Mesenchymal stem cell (in vitro differentiated cells and primary cell): ENCODE measurements around the gene PSTPIP1.

Source experiments
- DNase-seq: peaks from one replicate; pipeline ENCODE4 v3.0.0-alpha.2; 2013
- H2AFZ ChIP-seq: one replicate; pipeline ENCODE4 v1.6.1; 2013; ENCODE audit warnings: low read depth, mild to moderate bottlenecking, control low read depth, inconsistent platforms, low read length, moderate library complexity
- H2AK5ac ChIP-seq: 2 replicates; pipeline ENCODE4 v1.6.1; 2013; ENCODE audit warnings: low read length, moderate library complexity, mild to moderate bottlenecking, inconsistent platforms; ENCODE audit not compliant: severe bottlenecking
- H2BK120ac ChIP-seq: one replicate; pipeline ENCODE4 v1.6.1; 2013; ENCODE audit warnings: low read depth, mild to moderate bottlenecking, inconsistent platforms, low read length, moderate library complexity
- H2BK12ac ChIP-seq, 2 experiments: one replicate each; pipeline ENCODE4 v1.6.1; 2013; ENCODE audit warnings: inconsistent platforms in 2 of 2, low read length in 2 of 2, mild to moderate bottlenecking in 2 of 2, moderate library complexity in 2 of 2, control low read depth in 1 of 2
- H2BK15ac ChIP-seq: one replicate; pipeline ENCODE4 v1.6.1; 2013; ENCODE audit warnings: mild to moderate bottlenecking, low read depth, inconsistent platforms; ENCODE audit not compliant: poor library complexity, severe bottlenecking
- H2BK5ac ChIP-seq: 2 replicates; pipeline ENCODE4 v1.6.1; 2013; ENCODE audit warnings: low read depth, mild to moderate bottlenecking, low read length, control low read depth, inconsistent platforms; ENCODE audit not compliant: poor library complexity, severe bottlenecking
- H3K14ac ChIP-seq, 2 experiments: one replicate each; pipeline ENCODE4 v1.6.1; 2013; ENCODE audit warnings: inconsistent platforms in 2 of 2, low read length in 2 of 2, control low read depth in 1 of 2, mild to moderate bottlenecking in 1 of 2, moderate library complexity in 1 of 2
- H3K18ac ChIP-seq, 2 experiments: one replicate each; pipeline ENCODE4 v1.6.1; 2013; ENCODE audit warnings: inconsistent platforms in 2 of 2, low read length in 2 of 2, control low read depth in 1 of 2, low read depth in 1 of 2, mild to moderate bottlenecking in 1 of 2
- H3K23ac ChIP-seq, 2 experiments: one replicate each; pipeline ENCODE4 v1.6.1; 2013; ENCODE audit warnings: inconsistent platforms in 2 of 2, low read length in 2 of 2, mild to moderate bottlenecking in 2 of 2, moderate library complexity in 2 of 2, control low read depth in 1 of 2
- H3K27ac ChIP-seq: 2 replicates; pipeline ENCODE4 v1.5.1; 2013; ENCODE audit warnings: mild to moderate bottlenecking, moderate library complexity, low read length, control low read depth, inconsistent platforms; ENCODE audit not compliant: poor library complexity, severe bottlenecking
- H3K27me3 ChIP-seq, 2 experiments: 2 replicates each; pipeline versions ENCODE4 v1.6.1 to v1.7.0; 2013; ENCODE audit warnings: low read length in 2 of 2, mild to moderate bottlenecking in 2 of 2, moderate library complexity in 2 of 2, control low read depth in 1 of 2, inconsistent platforms in 1 of 2; ENCODE audit not compliant: control insufficient read depth in 1 of 2, insufficient read depth in 1 of 2
- H3K36me3 ChIP-seq, 2 experiments: 2 replicates each; pipeline versions ENCODE4 v1.6.1 to v1.7.0; 2013; ENCODE audit warnings: low read length in 2 of 2, control low read depth in 1 of 2, inconsistent platforms in 1 of 2, low read depth in 1 of 2, mild to moderate bottlenecking in 1 of 2; ENCODE audit not compliant: insufficient read depth in 2 of 2, control insufficient read depth in 1 of 2
- H3K4ac ChIP-seq, 2 experiments: one replicate each; pipeline ENCODE4 v1.6.1; 2013; ENCODE audit warnings: inconsistent platforms in 2 of 2, low read length in 2 of 2, mild to moderate bottlenecking in 2 of 2, moderate library complexity in 2 of 2, control low read depth in 1 of 2, low read depth in 1 of 2
- H3K4me1 ChIP-seq: 2 replicates; pipeline ENCODE4 v1.6.1; 2013; ENCODE audit warnings: low read depth, low read length, control low read depth; ENCODE audit not compliant: control insufficient read depth, insufficient read depth
- H3K4me2 ChIP-seq: 2 replicates; pipeline ENCODE4 v1.6.1; 2013; ENCODE audit warnings: low read length, mild to moderate bottlenecking, inconsistent platforms; ENCODE audit not compliant: poor library complexity, severe bottlenecking
- H3K4me3 ChIP-seq, 2 experiments: 2 replicates each; pipeline versions ENCODE4 v1.5.1 to v1.7.0; 2013; ENCODE audit warnings: low read length in 2 of 2, mild to moderate bottlenecking in 2 of 2, control low read depth in 1 of 2, low read depth in 1 of 2; ENCODE audit not compliant: insufficient read depth in 1 of 2
- H3K79me1 ChIP-seq: replicated peaks from 2 replicates; pipeline ENCODE4 v1.6.1; 2013; ENCODE audit warnings: mild to moderate bottlenecking, control low read depth, low read length, inconsistent platforms; ENCODE audit not compliant: poor library complexity, severe bottlenecking
- H3K9ac ChIP-seq: 2 replicates; pipeline ENCODE4 v1.7.0; 2013; ENCODE audit warnings: mild to moderate bottlenecking, low read length, moderate library complexity
- H3K9me3 ChIP-seq: 2 replicates; pipeline ENCODE4 v1.7.0; 2013; ENCODE audit warnings: mild to moderate bottlenecking, low read length; ENCODE audit not compliant: control insufficient read depth
- H4K8ac ChIP-seq: one replicate; pipeline ENCODE4 v1.6.1; 2013; ENCODE audit warnings: inconsistent platforms, mild to moderate bottlenecking, low read length, moderate library complexity
- H4K91ac ChIP-seq: one replicate; pipeline ENCODE4 v1.6.1; 2013; ENCODE audit warnings: mild to moderate bottlenecking, low read length, inconsistent platforms
- WGBS: methylation state at CpG from one replicate; pipeline ENCODE4 v1.1.7; 2013; ENCODE audit warnings: mixed read lengths; 5-methylcytosine and 5-hydroxymethylcytosine counted together

PSTPIP1 gene

GRCh38 chr15:77036537-77037387 is 41.8 kb downstream of the PSTPIP1 start:
- 95% methylated on average over 22 of the region's 22 CpGs for WGBS

DNA sequence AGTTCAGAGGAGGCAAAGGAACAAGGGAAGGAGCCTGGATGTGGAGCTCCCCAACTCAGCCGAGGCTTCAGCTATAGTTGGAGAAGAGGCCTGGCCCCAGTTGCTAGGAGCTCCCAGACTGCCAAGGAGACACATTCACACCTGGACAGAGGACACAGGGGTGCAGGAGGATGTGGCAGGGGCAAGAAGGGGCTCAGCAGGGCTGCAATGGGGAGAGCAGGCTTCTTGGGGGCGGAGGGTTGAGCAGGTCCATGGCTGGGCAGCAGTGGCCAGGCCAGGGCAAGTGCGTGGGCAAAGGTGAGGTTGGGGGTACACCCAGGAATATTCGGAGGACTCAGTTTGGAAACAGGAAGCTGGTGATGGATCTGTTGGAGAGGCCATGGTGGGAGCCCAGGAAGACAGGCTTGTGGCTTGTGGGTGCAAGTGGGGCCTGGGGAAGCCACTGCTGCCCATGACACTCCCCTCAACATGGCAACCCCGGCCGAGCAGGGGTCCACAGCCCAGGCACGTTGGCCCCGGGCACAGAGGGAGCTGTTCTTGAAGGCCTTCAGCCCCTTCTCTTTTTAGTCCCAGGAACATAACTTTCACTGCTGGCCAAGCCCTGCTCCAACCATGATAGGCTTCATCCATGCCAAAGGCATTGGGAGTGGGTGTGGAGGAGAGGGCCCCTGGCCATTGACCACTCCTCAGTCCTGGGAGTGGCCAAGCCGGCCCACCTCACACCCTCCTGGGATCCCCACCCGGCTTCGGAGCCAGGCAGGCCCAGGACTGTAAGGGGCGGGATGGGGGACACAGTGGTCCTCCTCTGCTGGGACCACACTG is 42.7 kb downstream of the PSTPIP1 start:
- Histone ChIP-seq H3K14ac (no peak overlapping the region), H3K9me3 (no peaks in the 10 kb centered on the region), H3K4me3 (peak overlapping the region in 1 of 2 experiments; percentile 15), H3K4ac (no peak overlapping the region), H3K18ac (no peak overlapping the region), H2AFZ (no peak overlapping the region), H3K23ac (no peak overlapping the region), H3K27ac (no peak overlapping the region), H2BK5ac (no peak overlapping the region), H4K91ac (no peak overlapping the region), H3K4me1 (peaks cover 14% of the 10 kb centered on the region), H2BK12ac (no peak overlapping the region), H3K27me3 (no peaks in the 10 kb centered on the region), H3K4me2 (no peak overlapping the region), H3K36me3 (peaks cover 19 to 42% of the 10 kb centered on the region in 2 experiments), H4K8ac (no peak overlapping the region), H3K9ac (no peak overlapping the region), H2BK15ac (no peak overlapping the region), H2AK5ac (no peak overlapping the region), H2BK120ac (no peak overlapping the region), H3K79me1 (peaks cover 12% of the 10 kb centered on the region)
- no peak for DNase-seq
- 98% methylated on average over 7 of the region's 12 CpGs for WGBS

More at GRCh38 chr15:77036537-77037387, 41.8 kb downstream of the PSTPIP1 start:
- Histone ChIP-seq H3K14ac (no peak overlapping the region), H3K4me2 (no peak overlapping the region), H2BK15ac (no peak overlapping the region), H3K79me1 (peaks cover 10% of the 10 kb centered on the region), H2BK12ac (peak overlapping the region in 1 of 2 experiments; percentile 52), H3K4me3 (no peak overlapping the region), H3K23ac (no peak overlapping the region), H3K27ac (no peak overlapping the region), H2BK120ac (no peak overlapping the region), H3K4ac (no peak overlapping the region), H4K91ac (no peak overlapping the region), H3K36me3 (peaks cover 11 to 39% of the 10 kb centered on the region in 2 experiments), H2AK5ac (no peak overlapping the region), H3K27me3 (peaks cover 0 to 2% of the 10 kb centered on the region in 2 experiments), H3K9me3 (no peaks in the 10 kb centered on the region), H3K18ac (no peak overlapping the region), H2BK5ac (no peak overlapping the region), H3K9ac (no peak overlapping the region), H2AFZ (no peak overlapping the region), H4K8ac (no peak overlapping the region), H3K4me1 (peaks cover 19% of the 10 kb centered on the region)
- no peak for DNase-seq

GRCh38 chr15:77038312-77039216 is 43.6 kb downstream of the PSTPIP1 start:
- no peak overlapping the region for H2BK5ac ChIP-seq
- H2BK15ac ChIP-seq = no peak overlapping the region
- H3K4me2 ChIP-seq = no peak overlapping the region
- no peak overlapping the region for H4K91ac ChIP-seq
- H3K14ac ChIP-seq = no peak overlapping the region
- no peak overlapping the region for H3K4me3 ChIP-seq
- no peak overlapping the region for H2BK120ac ChIP-seq
- H3K4me1 ChIP-seq = peaks cover 9% of the 10 kb centered on the region
- no peak overlapping the region for H3K23ac ChIP-seq
- no peak overlapping the region for H2AK5ac ChIP-seq
- no peak overlapping the region for H3K9ac ChIP-seq
- no peak overlapping the region for H4K8ac ChIP-seq
- peaks cover 19% of the 10 kb centered on the region for H3K79me1 ChIP-seq
- no peak overlapping the region for H2BK12ac ChIP-seq
- H3K4ac ChIP-seq = no peak overlapping the region
- no CpG with 5 or more reads among the region's 10 CpGs for WGBS
- no peak for DNase-seq
- H2AFZ ChIP-seq = no peak overlapping the region
- H3K9me3 ChIP-seq = no peaks in the 10 kb centered on the region
- no peaks in the 10 kb centered on the region for H3K27me3 ChIP-seq
- no peak overlapping the region for H3K18ac ChIP-seq
- no peak overlapping the region for H3K27ac ChIP-seq
- H3K36me3 ChIP-seq = peaks cover 28 to 50% of the 10 kb centered on the region in 2 experiments
